ENCODE measurements around the gene HIVEP3. TPM values are rescaled to one million over a fixed set of nuclear protein-coding genes. Genes with fewer than 3 reads are reported as not detected.
A peak's percentile ranks its signal among the peaks of the same experiment; 100 is the strongest.

HIVEP3 gene
- total RNA-seq, 1 donor from 2014 or later = 1.8 TPM

DNA sequence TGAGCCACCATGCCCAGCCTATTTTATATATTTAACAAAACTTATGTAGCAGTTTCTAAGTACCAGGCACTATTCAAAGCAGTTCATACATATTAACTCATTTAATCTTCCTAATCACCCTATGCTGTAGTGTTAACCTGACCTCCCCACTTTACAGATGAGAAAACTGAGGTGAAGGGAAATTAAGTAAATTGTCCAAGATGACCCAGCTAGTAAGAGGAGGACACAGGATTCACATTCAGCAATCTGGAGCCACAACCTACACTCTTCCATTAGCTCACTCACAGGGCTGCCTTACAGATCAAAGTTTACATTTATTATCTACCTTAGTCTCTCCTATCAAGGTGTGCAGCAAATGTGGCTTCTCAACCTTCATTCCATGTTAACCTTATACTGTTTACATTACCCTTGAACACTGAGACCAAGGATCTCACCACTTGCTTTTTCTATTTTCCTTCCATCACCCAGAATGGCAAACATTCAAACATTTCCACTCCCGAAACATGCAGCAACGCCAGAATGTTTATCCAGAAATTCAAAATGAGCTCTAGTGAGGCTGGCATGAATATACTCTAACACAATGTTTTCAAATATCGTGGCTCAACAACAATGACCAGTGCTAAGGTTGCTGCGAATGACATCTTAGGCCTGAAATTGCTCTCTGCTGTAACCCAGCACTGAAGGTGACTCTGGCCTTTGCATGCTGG is 24.5 kb downstream of the HIVEP3 start:
- no peak for DNase-seq (ENCODE audit: low read depth in 2 of 2)

GRCh38 chr1:41892301-41892781 is 26.4 kb downstream of the HIVEP3 start:
- no peak for DNase-seq (ENCODE audit: low read depth in 2 of 2)

DNA sequence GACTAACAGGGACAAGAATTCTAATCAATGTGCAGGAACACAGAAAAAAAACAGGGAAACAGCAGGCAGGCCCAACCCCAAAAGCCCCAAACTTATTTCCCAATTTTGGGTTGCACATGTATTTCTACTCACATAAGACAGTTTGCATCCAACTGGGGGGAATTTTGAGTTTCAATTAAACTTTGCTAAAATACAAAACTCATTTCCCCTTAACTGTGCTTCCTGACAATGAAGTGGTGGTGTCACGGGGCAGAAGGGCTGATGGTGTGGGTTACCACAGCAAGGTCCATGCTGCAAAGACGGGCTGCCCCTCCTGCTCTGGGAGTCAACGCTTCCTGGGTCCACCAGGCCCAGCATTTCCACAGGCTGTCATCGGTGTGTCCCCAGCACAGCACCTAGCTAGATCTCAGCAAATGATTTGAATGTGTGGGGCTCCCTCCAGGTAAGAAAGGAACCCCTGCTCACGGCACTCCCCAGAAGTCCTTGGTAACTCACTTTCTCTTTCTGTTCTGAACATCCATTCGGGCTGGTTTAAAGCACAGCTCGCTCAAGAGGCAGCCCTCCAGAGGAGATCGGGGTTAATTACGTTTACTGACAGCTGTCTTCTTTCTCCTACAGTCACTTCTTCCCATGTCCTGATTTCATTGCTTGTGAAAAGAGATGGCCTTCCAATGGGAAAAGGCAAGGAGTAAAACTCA is 27.4 kb downstream of the HIVEP3 start:
- peak; percentile 61 to 79 for DNase-seq (ENCODE audit: low read depth in 2 of 2)

DNA sequence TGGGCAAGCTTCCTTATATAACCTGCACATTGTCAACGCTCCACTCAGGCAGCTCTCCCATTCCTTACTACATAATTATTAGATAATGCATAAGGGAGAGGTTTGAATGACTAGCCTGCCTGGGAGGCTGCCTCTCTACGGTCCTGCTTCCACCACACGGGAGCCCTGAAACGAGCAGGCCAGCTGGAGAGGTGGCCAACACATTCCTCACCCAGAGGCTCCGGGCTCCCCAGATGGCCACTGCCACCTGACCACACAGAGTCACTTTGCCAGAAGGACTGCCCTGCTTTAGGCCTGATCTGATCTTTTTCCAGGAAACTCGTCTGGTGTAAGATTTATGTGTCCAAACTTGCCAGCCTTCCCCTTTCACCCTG is 27.9 kb downstream of the HIVEP3 start:
- peak; percentile 34 to 39 for DNase-seq (ENCODE audit: low read depth in 2 of 2)

- no peak for DNase-seq (ENCODE audit: low read depth in 2 of 2)
These were observed 29.0 kb downstream of the HIVEP3 start for GRCh38 chr1:41889506-41890414.

GRCh38 chr1:41888756-41889155 is 30.0 kb downstream of the HIVEP3 start:
- DNase-seq (ENCODE audit: low read depth in 2 of 2) = no peak

- no peak for DNase-seq (ENCODE audit: low read depth in 2 of 2)
These were observed 31.4 kb downstream of the HIVEP3 start for GRCh38 chr1:41887365-41887764.

DNA sequence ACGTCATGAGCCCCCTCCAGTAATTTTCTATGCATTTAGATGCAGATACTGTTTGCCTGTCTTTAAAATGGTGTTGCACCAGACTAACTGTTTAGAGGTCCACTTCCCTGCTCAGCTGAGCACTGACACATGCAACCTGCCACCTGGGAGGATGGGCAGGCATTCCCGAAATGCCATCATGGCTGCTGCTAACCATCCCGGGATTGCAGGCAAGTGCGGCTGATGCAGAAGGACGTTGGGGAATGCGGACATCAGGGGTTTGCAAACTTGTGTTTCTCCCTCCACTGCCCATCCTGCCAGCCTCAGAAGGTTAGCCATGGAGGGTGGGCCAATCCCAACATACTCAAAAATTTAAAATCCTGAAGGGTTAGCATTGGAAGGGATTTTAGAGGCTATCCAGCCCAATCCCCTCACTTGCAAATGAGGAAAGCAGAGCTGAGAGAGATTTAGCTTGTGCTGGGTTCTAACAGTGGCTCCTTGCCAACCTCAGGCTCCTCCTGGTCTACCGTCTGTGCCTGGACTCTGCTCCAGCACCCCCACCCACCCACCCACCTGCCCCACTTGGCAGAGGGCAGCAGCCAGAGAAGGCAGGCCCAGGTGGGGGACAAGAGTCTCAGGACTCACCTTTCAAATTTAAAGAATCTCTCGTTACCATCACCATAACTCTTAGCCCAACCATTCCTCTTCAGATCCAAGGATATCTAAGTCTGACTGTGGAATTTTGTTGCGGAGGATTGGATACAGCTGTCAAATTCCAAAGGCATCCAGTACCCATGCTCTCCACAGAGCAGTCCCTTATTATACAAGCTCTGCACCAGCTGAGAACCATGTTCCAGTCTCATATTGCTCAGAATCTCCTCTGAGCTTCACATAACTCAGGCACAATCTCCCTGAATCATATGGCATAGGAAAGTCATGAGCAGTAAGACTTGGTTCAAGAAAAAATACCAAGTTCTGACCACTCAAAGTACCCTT is 34.2 kb downstream of the HIVEP3 start:
- no peak for DNase-seq (ENCODE audit: low read depth in 2 of 2)

DNA sequence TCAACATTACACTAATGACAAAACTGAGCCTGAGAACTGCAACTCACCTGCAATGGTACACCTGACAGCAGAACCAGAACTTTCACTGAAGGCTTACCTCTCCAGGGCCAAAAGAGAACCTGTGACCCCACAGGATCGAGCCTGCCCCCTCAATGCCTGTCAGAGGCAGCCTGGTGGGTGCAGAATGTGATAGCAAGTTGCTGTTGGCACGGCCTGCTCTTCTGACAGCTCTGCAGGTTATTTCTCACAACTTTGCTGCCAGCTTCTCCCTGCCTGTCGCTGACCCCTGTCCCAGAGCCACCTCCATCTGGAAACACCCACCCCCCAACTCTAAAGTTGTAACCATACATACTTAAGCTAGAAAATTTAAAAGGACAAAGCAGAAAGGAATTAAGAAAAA is 35.2 kb downstream of the HIVEP3 start:
- DNase-seq (ENCODE audit: low read depth in 2 of 2) = no peak

DNA sequence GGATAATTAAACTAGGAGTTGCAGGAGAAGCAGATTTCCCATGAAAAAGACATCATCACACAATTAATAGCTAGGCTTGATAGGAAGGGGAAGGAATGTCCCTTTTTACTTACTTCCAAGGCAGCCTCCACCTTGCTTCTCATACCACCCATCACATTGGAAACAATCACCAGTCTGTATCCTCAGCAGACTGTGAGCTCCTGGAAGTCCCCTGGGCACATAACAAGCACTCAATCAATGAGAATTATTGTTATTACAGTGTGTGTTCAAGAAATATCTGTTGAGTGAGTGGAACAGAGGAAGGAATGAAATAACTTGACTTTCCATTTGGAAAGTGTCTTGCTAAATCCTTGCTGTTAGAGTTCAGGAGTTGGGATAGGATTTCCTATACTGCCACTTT is 36.2 kb downstream of the HIVEP3 start:
- DNase-seq (ENCODE audit: low read depth in 2 of 2) = no peak

- no peak for DNase-seq (ENCODE audit: low read depth in 2 of 2)
These were observed 36.6 kb downstream of the HIVEP3 start for GRCh38 chr1:41882068-41882477.

DNA sequence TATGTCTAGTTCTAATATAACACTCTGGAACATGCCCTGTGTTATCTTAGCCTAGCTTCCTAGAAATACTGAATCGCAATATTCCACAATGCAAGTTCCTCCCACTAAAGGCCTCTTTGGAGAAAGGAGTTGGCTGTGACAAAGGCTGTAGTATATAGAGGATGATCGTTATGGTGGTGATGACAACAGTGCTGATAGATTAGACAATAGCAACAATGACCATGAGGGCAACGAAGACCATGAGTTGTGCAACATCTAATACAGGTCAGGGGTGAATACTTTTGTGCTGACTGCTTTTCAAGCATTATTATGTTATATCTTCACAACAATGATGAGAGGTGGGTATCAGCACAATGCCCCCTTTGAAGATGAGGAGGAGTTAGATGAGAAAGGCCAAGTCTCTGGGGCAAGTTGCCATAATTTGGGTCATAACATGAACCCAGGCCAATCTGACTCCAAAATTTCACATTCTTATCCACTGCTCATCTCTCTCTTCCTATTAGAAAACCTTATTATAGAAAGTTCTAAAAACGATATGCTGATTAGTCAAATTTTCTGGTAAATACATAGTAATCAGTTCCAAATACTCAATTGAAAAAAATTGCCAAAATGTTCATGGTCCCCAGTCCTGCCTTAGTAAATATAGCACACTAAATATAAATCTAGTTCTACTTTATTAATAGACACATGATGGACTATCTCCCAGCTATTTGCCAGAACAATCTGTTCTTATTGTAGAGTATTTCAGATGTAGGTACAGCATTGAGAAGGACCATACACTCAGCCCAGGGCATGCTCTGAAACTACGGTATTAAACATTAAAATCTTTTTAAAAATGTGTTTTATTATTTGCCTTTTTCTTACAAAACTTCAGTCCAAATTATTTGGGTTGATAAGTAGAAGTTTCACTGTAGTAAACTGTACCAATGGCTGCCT is 37.5 kb downstream of the HIVEP3 start:
- no peak for DNase-seq (ENCODE audit: low read depth in 2 of 2)

- DNase-seq (ENCODE audit: low read depth in 2 of 2) = no peak
These were observed 38.5 kb downstream of the HIVEP3 start for GRCh38 chr1:41880261-41880660.

DNA sequence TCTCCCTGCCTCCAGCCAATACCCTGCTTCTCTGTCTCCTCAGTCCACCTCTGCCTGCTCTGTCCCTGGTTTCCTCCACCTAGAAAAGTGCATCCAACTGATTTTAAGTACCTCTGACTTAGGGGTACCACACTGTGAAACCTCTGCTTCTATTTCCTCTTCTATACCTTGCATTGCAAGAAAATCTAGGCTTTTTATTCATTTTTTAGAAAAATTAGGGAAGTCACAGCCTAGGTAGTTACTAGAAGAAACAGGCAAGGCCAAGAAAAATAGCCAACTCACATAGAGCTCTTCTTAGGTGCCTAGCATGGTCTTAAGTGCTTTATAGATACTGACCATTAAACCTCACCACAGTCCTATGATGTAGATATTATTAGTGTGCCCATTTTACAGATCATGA is 39.1 kb downstream of the HIVEP3 start:
- no peak for DNase-seq (ENCODE audit: low read depth in 2 of 2)

DNA sequence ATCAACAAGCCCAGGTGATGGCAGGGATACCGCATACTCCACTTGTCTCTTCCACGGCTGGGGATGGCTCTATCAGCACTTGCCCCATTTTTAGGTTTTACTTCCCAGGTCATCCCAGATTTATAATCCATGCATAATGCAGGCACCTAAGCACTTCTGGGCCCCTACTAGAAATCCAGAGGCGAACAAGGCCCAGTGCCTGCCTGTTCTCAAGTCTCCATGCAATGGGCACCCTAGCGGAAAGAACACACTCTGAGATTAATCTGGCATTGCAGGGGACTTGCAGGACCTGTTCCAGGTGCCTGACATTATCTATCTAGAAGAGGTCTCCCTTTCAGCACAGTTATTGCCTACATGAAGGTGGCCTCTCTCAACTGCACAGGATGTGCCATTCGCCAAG is 39.8 kb downstream of the HIVEP3 start:
- DNase-seq (ENCODE audit: low read depth in 2 of 2) = no peak

DNA sequence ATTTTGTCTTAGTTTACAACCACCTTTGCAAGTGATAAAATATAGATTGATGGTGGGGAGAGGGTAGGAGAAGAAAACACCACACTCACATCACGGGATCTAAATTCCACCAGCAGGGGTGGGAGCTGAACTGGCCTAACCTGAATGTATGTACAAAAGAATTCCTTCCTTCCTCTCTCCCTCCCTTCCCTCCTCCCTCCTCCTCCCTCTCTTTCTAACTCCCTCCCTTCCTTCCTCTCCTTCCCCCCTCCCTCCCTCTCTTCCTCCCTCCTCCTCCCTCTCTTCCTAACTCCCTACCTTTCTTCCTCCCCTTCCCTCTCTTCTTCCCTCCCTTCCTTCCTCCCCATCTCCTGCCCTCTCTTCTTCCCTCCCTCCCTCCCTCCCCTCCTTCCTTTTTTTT is 40.2 kb downstream of the HIVEP3 start:
- no peak for DNase-seq (ENCODE audit: low read depth in 2 of 2)

DNA sequence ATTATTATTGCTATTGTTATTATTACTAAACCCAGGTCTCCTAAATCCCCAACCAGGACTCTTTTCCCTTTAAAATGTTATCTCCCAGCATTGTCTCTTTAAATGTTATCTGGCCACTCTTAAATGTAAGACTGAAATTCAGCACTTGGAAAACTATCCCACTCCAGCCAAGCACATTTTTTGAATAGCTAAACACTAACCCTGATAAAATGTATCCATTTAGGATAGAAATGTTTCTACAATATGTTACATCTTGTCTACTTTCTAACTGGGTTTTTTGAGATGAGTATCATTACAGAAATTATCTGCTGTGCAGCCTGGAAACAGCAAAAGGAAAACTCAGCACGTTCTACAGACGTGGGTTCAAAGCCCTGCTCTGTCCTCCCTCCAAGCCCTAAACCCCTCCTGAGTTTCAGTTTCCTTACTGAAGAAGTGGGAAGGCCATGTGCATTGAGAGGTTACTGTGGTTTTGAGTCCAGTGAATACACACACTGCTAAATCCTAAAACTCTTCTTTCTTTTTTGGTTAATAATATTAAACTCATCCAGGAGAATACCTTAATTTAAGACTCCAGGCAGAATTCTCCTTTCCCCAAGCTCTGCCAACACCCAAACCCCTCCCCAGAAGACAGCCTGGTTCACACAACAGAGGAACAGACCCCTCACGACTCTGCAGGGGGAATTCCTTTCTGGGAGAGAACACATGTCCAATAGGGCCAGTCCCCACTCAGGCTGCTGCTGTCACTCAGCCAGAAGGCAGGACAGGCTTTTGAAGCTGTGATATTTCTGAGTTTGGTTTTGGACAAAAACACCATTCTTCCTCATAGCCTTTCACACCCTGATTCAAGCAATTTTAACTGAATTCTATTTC is 41.9 kb downstream of the HIVEP3 start:
- no peak for DNase-seq (ENCODE audit: low read depth in 2 of 2)

GRCh38 chr1:41875487-41875886 is 43.2 kb downstream of the HIVEP3 start:
- DNase-seq (ENCODE audit: low read depth in 2 of 2) = no peak

- no peak for DNase-seq (ENCODE audit: low read depth in 2 of 2)
These were observed 43.8 kb downstream of the HIVEP3 start for GRCh38 chr1:41874903-41875411.
